K562 (cell line): Measurements from ENCODE around the gene ART1.

Experiments
- CTCF ChIP-seq, 3 experiments: IDR thresholded peaks in 2 of 3; conservative IDR thresholded peaks in 1 of 3; 2 replicates each; pipeline ENCODE4 v1.5.1; 2011 to 2012; ENCODE audit warnings: low read length in 3 of 3, mild to moderate bottlenecking in 3 of 3, control low read depth in 2 of 3, improper control_type of control experiment in 1 of 3, inconsistent platforms in 1 of 3, low read depth in 1 of 3, mixed read lengths in 1 of 3, moderate library complexity in 1 of 3; ENCODE audit not compliant: insufficient read depth in 2 of 3
- ELF4 ChIP-seq: fragments of 450-650 bp; formaldehyde crosslinking; IDR thresholded peaks from 2 replicates; pipeline ENCODE4 v1.4.0; 2022; ENCODE audit warnings: missing genetic modification characterization
- GATA2 ChIP-seq: sonication (generic); formaldehyde crosslinking; IDR thresholded peaks from 2 replicates; pipeline ENCODE4 v1.4.0; 2020; ENCODE audit warnings: mild to moderate bottlenecking, missing genetic modification reagents
- XRCC4 ChIP-seq: IDR thresholded peaks from one replicate; pipeline ENCODE4 v1.6.1; 2011; ENCODE audit not compliant: insufficient read depth, insufficient read length; ENCODE audit errors: extremely low read depth
- ZBTB40 ChIP-seq, 2 experiments: fragments of 450-650 bp in 1 of 2; sonication (generic) in 1 of 2; formaldehyde crosslinking in 1 of 2; IDR thresholded peaks; 2 replicates each; pipeline versions ENCODE4 v1.7.1 to v1.9.0; 2016 to 2022; ENCODE audit warnings: inconsistent platforms in 1 of 2, mild to moderate bottlenecking in 1 of 2, missing genetic modification reagents in 1 of 2
- ZNF224 ChIP-seq: sonication (generic); formaldehyde crosslinking; IDR thresholded peaks from 2 replicates; pipeline ENCODE4 v1.8.0; 2022; ENCODE audit warnings: mild to moderate bottlenecking, missing genetic modification reagents
- TF ChIP-seq, protein P1 (sequence below): fragments of 250-450 bp; sonication (Bioruptor Pico); IDR thresholded peaks from 2 replicates; pipeline ENCODE4 v1.5.0; 2021
- TF ChIP-seq, protein P2 (sequence below): fragments of 450-650 bp; formaldehyde crosslinking; IDR thresholded peaks from 2 replicates; pipeline ENCODE4 v1.4.0; 2022; ENCODE audit warnings: missing genetic modification characterization

GRCh38 chr11:3669742-3670183, 24.8 kb downstream of the ART1 start:
- TF ChIP-seq GATA2 = no peak
- no peak for TF ChIP-seq ELF4 (CRISPR knock-in tag)
- TF ChIP-seq ZBTB40 (IDR thresholded peaks at IDR 0.05) = no peak
- TF ChIP-seq ZBTB40 (CRISPR knock-in tag; IDR thresholded peaks at IDR 0.05) = no peak
- TF ChIP-seq CTCF (IDR thresholded peaks at IDR 0.05 in 2 of 3, conservative IDR thresholded peaks at IDR 0.05 in 1 of 3; ENCODE audit: insufficient read depth in 2 of 3, low read depth in 1 of 3, low read length in 3 of 3) = no peak
- no peak for TF ChIP-seq XRCC4
- TF ChIP-seq, protein P1, sequence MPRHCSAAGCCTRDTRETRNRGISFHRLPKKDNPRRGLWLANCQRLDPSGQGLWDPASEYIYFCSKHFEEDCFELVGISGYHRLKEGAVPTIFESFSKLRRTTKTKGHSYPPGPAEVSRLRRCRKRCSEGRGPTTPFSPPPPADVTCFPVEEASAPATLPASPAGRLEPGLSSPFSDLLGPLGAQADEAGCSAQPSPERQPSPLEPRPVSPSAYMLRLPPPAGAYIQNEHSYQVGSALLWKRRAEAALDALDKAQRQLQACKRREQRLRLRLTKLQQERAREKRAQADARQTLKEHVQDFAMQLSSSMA (CRISPR knock-in tag) = no peak
- TF ChIP-seq ZNF224 (CRISPR knock-in tag) = no peak
- TF ChIP-seq, protein P2, sequence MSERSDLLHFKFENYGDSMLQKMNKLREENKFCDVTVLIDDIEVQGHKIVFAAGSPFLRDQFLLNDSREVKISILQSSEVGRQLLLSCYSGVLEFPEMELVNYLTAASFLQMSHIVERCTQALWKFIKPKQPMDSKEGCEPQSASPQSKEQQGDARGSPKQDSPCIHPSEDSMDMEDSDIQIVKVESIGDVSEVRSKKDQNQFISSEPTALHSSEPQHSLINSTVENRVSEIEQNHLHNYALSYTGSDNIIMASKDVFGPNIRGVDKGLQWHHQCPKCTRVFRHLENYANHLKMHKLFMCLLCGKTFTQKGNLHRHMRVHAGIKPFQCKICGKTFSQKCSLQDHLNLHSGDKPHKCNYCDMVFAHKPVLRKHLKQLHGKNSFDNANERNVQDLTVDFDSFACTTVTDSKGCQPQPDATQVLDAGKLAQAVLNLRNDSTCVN (CRISPR knock-in tag) = no peak
